Neural progenitor cell (in vitro differentiated cells): ENCODE data around the gene CERS4.

Experiments used
- CTCF ChIP-seq: fragments of 200-600 bp; sonication (generic); IDR thresholded peaks from 2 replicates; pipeline ENCODE4 v1.5.1; 2017; ENCODE audit warnings: antibody characterized with exemption, mild to moderate bottlenecking
- EZH2 ChIP-seq: fragments of 200-600 bp; sonication (generic); IDR thresholded peaks from 2 replicates; pipeline ENCODE4 v1.6.1; 2017; ENCODE audit warnings: antibody characterized with exemption, mild to moderate bottlenecking, moderate library complexity
- EZH2phosphoT487 ChIP-seq: fragments of 200-600 bp; sonication (generic); IDR thresholded peaks from 2 replicates; pipeline ENCODE4 v1.6.1; 2017; ENCODE audit warnings: antibody characterized with exemption

- TF ChIP-seq CTCF: no peak
- TF ChIP-seq EZH2phosphoT487: no peak
- no peak for TF ChIP-seq EZH2
These were observed 27.9 kb downstream of the CERS4 start for GRCh38 chr19:8237026-8237425.
